GM19099 (cell line): Measurements from ENCODE around the gene ELOVL5.

ENCODE experiments used
- POLR2A ChIP-seq: IDR thresholded peaks from 3 replicates; pipeline ENCODE4 v1.6.1; 2011; ENCODE audit warnings: low read depth; ENCODE audit not compliant: insufficient read length; ENCODE audit errors: extremely low read depth

The ELOVL5 gene

GRCh38 chr6:53268858-53269608 lies 79.7 kb downstream of the ELOVL5 start:
- no peak for TF ChIP-seq POLR2A

DNA sequence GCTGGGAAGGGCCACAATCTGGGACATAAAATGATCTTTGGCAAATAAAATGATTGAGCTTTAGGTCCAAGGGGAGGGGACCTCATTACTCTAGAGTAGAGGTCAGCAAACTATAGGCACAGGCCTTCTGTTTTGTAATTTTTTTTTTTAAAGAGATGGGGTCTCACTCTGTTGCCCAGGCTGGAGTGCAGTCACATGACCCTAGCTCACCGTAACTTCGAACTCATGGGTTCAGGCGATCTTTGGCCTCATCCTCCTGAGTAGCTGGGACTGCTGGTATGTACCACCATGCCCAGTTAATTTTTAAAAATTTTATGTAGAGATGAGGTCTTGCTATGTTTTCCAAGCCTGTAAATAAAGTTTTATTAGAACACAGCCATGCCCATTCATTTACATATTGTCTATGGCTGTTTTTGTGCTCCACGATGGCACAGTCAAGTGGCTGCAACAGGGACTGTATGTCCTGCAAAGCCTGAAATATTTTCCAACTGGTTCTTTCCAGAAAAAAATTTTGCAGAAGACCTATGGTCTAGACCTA lies 82.1 kb downstream of the ELOVL5 start:
- TF ChIP-seq POLR2A = no peak

DNA sequence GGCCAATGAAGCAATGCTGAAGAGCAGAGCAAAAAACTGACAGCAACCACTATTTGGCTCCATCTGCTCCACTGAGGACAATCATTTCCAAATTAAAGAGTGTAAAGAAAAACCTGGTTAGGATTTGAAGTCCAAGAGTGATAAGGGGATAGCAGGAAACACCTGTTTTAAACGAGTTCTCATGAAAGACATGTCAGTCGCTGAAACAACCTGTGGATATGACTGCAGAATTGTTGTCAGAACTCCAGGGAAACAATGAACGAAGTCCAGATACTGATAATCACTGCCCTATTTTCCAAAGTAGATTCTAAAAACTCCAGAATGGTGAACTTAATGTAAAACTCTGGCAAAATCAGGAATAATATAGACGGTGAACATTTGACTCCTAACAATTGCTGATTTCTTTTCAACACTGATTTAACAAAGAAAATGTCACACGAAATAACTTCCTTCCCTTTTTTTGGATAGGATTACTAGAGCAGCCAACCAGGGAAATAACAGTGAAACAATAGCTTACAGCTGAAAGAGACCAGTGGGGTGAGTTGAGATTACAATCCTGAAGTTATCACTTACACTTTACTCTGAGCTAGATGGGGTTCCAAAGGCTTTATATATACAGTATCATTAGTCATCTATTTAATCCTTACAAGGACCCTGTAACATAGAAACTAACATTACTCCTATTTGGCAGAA lies 83.7 kb downstream of the ELOVL5 start:
- no peak for TF ChIP-seq POLR2A

DNA sequence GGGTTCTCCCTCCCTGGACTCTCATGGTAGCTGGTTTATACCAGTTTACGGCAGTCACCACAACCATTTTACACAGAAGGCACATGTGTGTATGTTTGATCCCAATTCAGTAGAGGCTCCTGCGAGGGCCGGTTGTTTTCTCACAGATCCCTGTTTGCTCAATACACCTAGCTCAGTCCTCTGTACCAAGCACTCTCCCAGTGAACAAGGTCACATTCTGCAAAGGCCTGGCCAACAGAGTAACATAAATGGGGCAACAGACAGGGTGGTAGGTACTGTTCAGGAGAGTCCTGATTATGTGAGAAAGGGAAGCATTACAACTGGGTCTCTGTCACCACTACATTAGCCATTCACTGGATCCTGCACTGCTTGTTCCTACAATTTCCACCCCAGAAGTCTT lies 84.4 kb downstream of the ELOVL5 start:
- TF ChIP-seq POLR2A = no peak

- no peak for TF ChIP-seq POLR2A
Observed at GRCh38 chr6:53263917-53264316, 84.8 kb downstream of the ELOVL5 start.

GRCh38 chr6:53259860-53260580 lies 88.7 kb downstream of the ELOVL5 start:
- TF ChIP-seq POLR2A = no peak

DNA sequence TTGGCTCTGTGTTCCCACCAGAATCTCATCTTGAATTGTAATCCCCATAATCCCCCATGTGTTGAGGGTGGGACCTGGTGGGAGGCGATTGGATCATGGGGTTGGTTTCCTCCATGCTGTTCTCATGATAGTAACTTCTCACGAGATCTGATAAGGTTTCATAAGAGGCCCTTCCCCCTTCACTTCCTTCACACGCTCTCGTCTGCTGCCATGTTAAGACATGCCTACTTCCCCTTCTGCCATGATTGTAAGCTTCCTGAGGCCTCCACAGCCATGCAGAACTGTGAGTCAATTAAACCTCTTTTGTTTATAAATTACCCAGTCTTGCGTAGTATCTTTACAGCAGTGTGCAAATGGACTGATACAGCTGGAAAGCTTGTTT lies 90.0 kb downstream of the ELOVL5 start:
- TF ChIP-seq POLR2A = no peak

DNA sequence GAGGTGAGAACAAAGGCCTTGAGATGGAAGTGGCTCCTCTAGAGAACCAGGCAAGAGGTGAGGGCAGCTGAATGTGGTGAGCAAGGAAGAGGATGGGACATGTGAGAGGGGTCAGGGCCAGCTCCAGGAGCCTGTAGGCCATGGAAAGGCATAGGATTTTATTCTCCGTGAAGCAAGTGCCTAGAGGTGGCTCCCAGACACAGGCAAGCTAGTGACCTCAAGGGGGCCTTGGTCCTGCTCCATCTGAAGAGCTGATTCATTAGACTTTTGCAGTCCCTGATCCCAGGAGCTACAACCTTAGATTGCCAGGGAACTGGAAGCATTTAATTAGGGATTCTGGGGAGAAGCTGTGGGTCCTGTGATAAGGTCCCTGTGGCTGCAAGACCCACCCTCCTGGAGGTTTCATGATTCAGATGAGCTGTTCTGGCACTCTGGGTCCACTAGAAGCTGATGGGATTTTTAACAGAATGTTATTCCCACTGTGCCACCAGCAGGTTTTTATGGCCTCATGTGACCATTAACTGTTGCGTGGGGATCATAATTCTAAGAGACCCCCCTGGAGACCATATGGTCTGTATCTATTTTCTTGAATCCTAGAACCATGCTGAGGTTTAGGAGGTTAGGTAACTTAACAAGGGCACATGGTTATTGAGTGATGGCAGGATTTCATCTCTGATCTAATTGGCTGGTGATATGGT lies 90.5 kb downstream of the ELOVL5 start:
- no peak for TF ChIP-seq POLR2A

DNA sequence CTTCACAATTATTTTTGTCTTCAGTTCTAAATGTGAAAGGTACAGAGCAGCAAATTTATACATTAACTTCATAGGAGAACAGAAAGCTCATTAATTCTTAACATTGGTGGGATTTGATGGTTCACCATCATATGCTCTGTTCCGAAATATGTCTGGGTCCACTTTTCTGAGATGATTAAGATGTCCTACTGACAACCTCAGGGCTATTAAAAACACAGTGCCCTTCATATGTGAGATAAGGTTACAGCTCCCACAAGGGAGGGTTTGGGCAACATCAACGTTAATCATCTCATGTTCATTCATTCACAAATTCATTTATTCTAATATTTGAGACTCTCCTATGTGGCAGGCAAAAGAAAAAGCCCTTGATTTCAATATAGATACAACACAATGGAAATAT lies 91.2 kb downstream of the ELOVL5 start:
- no peak for TF ChIP-seq POLR2A

DNA sequence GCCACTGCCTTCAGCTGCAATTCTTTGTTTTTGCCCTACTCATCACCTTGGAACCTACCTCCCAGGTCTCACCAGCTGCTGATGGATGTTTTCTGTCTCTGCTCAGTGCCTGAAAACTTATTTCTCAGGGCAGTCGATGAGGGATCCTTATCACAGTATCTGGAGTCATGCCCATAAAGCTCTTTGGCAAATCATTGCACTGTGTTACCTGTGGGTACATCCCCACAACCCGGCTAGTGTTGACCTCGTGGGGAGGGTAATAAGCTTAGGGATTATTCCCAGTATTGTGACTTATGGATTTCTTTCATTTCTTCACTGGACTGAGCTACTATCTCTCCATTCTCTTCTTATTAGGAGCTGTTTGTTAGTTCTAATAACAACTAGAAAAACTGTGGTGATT lies 91.7 kb downstream of the ELOVL5 start:
- no peak for TF ChIP-seq POLR2A

DNA sequence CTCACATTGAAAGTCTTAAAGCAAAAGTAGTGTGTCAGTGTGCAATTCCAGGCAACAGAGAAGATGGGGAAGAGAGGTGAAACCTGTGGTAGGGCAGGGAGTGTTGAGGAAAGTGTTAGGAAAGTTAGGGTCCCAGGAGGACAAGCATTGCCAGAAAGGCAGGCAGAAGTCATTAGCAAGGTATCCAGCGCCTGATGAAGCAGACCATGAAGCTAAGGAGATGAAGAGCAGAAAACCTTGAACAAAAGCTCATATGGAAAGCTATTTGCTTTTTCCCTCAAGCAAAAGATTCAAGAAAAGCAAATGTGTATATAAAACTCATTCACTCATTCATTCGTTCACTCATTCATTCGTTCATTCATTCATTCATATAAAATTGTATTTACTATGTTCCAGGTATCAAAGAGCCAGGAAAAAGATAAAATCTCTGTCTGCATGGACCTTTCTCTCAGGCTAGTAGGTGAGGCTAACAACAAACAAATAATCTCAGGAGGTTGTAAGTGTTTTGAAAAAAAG lies 96.5 kb downstream of the ELOVL5 start:
- no peak for TF ChIP-seq POLR2A

DNA sequence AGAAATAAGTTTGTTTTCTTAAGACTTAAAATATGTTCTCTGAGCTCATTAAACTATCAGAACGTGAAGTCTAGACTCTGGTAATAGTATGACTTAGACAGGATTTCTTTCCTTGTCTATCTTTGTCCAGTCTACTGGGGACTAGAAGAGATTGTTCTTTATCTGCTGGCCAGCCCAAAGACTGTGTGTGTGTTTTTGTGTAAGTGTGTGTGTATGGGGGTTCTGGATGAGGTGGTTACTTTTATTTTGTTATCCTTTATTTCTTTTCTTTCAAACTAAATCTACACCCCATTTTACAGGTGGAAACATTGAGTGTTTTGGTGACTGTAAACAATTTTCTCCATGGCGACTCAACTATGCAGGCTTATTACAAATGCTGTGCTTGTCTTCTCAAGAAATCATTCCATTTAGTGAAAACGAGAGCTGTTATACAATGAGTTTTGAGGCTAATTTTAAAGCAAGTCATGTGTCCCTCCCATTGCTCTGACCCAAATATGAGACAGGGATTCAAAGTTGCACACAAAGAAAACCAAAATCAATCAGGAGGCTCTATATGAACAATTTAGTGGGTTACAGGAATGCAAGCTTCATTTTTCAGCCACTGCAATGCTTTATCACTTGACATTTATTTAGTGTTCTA lies 97.6 kb downstream of the ELOVL5 start:
- no peak for TF ChIP-seq POLR2A

DNA sequence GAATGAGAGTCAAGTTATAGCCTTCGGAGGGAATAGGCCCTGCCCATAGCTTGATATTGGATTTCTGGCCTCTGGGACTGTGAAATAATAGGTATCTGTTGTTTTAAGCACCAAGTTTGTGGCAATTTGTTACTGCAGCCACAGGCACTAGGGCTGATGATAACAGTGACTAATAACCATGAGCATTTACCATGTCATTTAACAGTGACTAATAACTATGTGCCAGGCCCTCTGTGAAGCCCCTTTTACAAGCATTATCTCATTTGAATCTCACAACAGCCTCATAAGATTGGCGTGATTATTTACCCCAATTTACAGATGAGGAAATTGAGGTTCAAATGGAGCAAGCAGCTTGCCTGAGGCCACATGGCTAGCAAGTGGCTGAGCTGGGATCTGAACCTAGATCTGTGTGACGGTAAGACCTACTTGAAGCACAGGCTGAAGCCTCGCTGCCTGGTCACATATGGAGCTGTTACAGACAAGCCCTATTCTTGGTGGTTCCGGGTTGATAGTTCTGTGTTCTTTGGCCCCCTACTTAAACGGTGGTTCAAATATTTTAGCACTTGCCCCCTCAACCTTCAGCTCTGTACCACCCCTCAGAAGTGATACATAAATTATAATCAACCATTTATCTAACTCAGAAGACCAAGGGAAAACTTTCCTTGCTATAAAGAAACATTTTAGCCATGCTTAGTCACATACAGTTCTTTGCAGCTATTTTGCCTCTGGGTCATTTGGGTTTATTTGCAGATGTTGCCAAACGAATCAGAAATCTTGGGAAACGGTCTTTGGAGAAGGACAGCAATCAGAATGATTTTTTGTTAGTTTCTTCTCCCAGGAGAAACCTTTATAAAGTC lies 98.3 kb downstream of the ELOVL5 start:
- no peak for TF ChIP-seq POLR2A
